Lower lobe of right lung (tissue), 2 donors: Measurements from ENCODE around the gene H6PD. TPM values are rescaled to one million over a fixed set of nuclear protein-coding genes. Genes with fewer than 3 reads are reported as not detected.

ENCODE experiments used
- ATAC-seq, 2 donors: fragments of 200-7000 bp; cut with Tn5 transposase; one replicate each; pipeline ENCODE4 v1.9.1; 2020 to 2022; ENCODE audit warnings: mild to moderate bottlenecking in 2 of 2, moderate library complexity in 2 of 2
- DNase-seq: peaks from one replicate; pipeline ENCODE4 v3.0.0-alpha.2; 2020
- H3K27ac ChIP-seq: fragments of 200-600 bp; one replicate; pipeline ENCODE4 v1.8.0; 2022
- H3K27me3 ChIP-seq: fragments of 200-600 bp; one replicate; pipeline ENCODE4 v1.8.0; 2022; ENCODE audit warnings: low read depth
- H3K36me3 ChIP-seq: fragments of 200-600 bp; one replicate; pipeline ENCODE4 v1.8.0; 2022; ENCODE audit warnings: mild to moderate bottlenecking
- H3K4me1 ChIP-seq: fragments of 200-600 bp; one replicate; pipeline ENCODE4 v1.8.0; 2022
- H3K4me3 ChIP-seq: fragments of 200-600 bp; one replicate; pipeline ENCODE4 v1.8.0; 2022; ENCODE audit warnings: mild to moderate bottlenecking
- H3K9me3 ChIP-seq: fragments of 200-600 bp; one replicate; pipeline ENCODE4 v1.8.0; 2022
- CTCF ChIP-seq: fragments of 200-600 bp; IDR thresholded peaks from one replicate; pipeline ENCODE4 v1.8.0; 2022; ENCODE audit warnings: antibody characterized with exemption, mild to moderate bottlenecking
- intact Hi-C: fragments of 100-400 bp; cut with DNase I; formaldehyde crosslinking; loops from one replicate; pipeline ENCODE4 v1.11.0; 2022
- total RNA-seq: library from RNA; stranded (reverse); fragmentation: NEBNext Ultra II Directional; extraction: Animal tissue kit (Norgen Biotek cat#: 25700); gene quantifications from one replicate; pipeline ENCODE4 v1.2.1, GENCODE V29; 2021
- donor health status: DM: no; HTN: yes; CAD: no; lungs with severe emphysema.

H6PD gene
- total RNA-seq, 1 donor from 2014 or later = 40.7 TPM

- TF ChIP-seq CTCF = no peak
Observed at GRCh38 chr1:9231648-9232332, 2.8 kb upstream of the H6PD start.

GRCh38 chr1:9233241-9233941, 1.2 kb upstream of the H6PD start:
- Histone ChIP-seq H3K4me3 (peak overlapping the region; percentile 64), H3K4me1 (peaks cover 49% of the 10 kb centered on the region), H3K9me3 (no peaks in the 10 kb centered on the region), H3K27me3 (no peaks in the 10 kb centered on the region), H3K36me3 (no peaks in the 10 kb centered on the region), H3K27ac (peak overlapping the region; percentile 95)
- no peak for TF ChIP-seq CTCF
- DNase-seq = peak; percentile 89
- peak; percentile 74 to 79 for ATAC-seq
- intact Hi-C loops = no loop called here

More at GRCh38 chr1:9231648-9232332, 2.8 kb upstream of the H6PD start:
- no peaks in the 10 kb centered on the region for H3K36me3 ChIP-seq
- intact Hi-C loops = no loop called here
- H3K4me1 ChIP-seq = peaks cover 33% of the 10 kb centered on the region
- no peaks in the 10 kb centered on the region for H3K9me3 ChIP-seq
- ATAC-seq (no peak), DNase-seq (no peak)
- H3K27me3 ChIP-seq = no peaks in the 10 kb centered on the region
- H3K4me3 ChIP-seq = no peak overlapping the region
- H3K27ac ChIP-seq = no peak overlapping the region

DNA sequence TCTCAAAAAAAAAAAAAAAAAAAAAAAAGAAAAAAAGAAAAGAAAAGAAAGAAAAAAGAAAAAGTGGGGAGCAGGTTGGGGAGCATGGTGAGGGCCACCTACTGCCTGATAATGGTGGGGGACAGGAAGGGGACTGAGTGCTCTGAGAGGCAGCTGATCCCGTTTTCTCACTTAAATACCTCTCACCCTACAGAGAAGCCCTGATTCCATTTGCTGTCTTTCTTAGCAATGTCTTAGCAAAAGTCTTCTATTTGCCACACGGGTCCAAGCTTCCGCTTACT, 692 bp upstream of the H6PD start:
- Histone ChIP-seq H3K27ac (peak overlapping the region; percentile 95), H3K27me3 (no peaks in the 10 kb centered on the region), H3K4me3 (peak overlapping the region; percentile 64), H3K36me3 (no peaks in the 10 kb centered on the region), H3K4me1 (peaks cover 54% of the 10 kb centered on the region), H3K9me3 (no peaks in the 10 kb centered on the region)
- intact Hi-C loops = no loop called here
- no peak for TF ChIP-seq CTCF
- no peak for DNase-seq
- no peak for ATAC-seq

GRCh38 chr1:9235096-9235459, 504 bp downstream of the H6PD start:
- Histone ChIP-seq H3K4me3 (peak overlapping the region; percentile 64), H3K27ac (peak overlapping the region; percentile 95), H3K27me3 (no peaks in the 10 kb centered on the region), H3K36me3 (no peaks in the 10 kb centered on the region), H3K9me3 (no peaks in the 10 kb centered on the region), H3K4me1 (peaks cover 66% of the 10 kb centered on the region)
- intact Hi-C loops = no loop called here
- ATAC-seq (peak in 1 of 2 donors; percentile 1), DNase-seq (no peak)
- TF ChIP-seq CTCF = no peak

DNA sequence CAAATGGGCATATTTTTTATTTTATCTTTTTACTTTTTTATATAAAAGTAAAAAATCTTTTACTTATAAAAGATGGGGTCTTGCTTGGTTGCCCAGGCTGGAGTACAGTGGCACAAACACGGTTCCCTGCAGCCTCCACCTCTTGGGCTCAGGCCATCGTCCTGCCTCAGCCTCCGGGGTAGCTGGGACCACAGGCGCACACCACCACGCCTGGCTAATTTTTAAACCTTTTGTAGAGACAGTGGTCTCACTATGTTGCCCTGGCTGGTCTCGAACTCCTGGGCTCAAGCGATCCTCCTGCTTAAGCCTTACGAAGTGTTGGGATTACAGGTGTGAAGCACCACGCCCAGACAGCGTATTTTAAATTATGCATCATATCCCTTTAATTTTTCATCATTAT, 986 bp downstream of the H6PD start:
- H3K36me3 ChIP-seq = no peaks in the 10 kb centered on the region
- no peak for ATAC-seq
- no peak for DNase-seq
- no peaks in the 10 kb centered on the region for H3K27me3 ChIP-seq
- H3K9me3 ChIP-seq = no peaks in the 10 kb centered on the region
- TF ChIP-seq CTCF = no peak
- H3K4me3 ChIP-seq = peak overlapping the region; percentile 64
- H3K4me1 ChIP-seq = peaks cover 71% of the 10 kb centered on the region
- intact Hi-C loops = no loop called here
- H3K27ac ChIP-seq = peak overlapping the region; percentile 95
